Measurements from ENCODE around the gene EHD2.
"Not testable (repeated sequence)": the region's sequence is repeated elsewhere in the genome, so short reads cannot be mapped to it uniquely, and the experiment has no call there.

Gene EHD2

DNA sequence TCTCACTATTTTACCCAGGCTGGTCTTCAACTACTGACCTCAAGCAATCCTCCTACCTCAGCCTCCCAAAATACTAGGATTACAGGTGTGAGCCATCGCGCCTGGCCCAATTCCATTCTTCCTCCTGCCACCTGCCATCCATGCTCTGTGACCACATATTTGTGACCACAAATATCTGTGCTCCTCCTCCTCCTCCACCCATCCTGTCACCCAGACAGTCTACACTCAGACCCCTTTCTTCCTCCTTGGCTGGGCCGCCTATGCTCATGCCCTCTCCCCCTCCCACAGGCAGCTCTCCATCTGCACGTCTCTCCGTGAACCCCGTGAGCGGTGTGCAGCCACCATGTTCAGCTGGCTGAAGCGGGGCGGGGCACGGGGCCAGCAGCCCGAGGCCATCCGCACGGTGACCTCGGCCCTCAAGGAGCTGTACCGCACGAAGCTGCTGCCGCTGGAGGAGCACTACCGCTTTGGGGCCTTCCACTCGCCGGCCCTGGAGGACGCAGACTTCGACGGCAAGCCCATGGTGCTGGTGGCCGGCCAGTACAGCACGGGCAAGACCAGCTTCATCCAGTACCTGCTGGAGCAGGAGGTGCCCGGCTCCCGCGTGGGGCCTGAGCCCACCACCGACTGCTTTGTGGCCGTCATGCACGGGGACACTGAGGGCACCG is 3.2 kb downstream of the EHD2 start:
- DNase-seq, result no peak

DNA sequence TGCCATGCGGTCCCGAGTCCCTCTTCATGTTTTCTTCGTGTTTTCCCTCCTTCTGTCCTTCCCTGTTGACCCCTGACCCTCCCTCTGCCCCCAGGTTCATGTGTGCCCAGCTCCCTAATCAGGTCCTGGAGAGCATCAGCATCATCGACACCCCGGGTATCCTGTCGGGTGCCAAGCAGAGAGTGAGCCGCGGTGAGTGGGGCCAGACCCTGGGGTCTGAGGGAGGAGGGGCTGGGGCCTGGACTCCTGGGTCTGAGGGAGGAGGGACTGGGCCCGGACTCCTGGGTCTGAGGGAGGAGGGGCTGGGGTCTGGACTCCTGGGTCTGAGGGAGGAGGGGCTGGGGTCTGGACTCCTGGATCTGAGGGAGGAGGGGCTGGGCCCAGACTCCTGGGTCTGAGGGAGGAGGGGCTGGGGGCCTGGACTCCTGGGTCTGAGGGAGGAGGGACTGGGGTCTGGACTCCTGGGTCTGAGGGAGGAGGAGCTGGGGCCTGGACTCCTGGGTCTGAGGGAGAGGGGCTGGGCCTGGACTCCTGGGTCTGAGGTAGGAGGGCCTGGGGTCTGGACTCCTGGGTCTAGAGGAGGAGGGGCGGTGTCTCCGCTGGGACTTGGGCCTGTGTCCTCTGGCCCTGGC is 5.3 kb downstream of the EHD2 start:
- DNase-seq, result not testable (repeated sequence)

DNA sequence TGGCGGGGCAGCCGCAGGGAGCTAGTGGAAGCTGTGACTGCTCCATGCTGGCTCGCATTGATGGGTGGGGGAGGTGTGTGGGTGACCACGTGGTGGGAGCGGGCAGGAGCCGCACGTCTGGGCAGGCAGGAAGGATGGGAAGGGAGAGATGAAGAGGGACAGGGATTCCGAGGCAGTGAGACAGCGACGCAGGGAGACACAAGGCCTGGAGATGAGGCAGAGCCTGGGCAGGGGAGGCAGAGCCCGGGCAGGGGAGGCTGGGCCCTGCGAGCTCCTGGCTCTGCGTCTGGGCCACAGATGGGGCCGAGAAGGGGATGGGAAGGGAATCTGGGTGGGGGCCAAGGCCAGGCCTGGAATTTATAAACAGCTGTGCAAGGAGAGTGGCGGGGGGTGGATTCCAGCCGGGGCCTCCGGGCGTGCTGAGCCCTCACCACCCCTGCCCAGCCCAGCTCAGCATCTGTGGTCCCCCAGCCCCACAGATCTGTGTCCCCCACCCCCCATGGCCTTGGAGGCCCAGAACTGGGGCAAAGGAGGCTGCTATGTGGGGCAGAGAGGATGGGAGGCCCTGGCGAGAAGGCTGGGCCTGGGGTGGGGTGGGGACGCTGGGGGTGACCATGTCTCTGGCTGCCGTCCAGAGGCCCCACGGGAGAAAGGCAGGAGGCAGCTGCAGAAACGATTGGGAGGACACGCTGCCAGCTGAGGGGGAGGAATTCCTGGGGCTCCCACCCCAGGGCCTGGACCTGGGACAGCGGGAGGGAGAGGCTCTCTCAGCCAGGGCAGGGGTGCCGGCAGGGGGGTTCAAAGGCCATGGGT is 6.0 kb downstream of the EHD2 start:
- DNase-seq, result no peak

DNA sequence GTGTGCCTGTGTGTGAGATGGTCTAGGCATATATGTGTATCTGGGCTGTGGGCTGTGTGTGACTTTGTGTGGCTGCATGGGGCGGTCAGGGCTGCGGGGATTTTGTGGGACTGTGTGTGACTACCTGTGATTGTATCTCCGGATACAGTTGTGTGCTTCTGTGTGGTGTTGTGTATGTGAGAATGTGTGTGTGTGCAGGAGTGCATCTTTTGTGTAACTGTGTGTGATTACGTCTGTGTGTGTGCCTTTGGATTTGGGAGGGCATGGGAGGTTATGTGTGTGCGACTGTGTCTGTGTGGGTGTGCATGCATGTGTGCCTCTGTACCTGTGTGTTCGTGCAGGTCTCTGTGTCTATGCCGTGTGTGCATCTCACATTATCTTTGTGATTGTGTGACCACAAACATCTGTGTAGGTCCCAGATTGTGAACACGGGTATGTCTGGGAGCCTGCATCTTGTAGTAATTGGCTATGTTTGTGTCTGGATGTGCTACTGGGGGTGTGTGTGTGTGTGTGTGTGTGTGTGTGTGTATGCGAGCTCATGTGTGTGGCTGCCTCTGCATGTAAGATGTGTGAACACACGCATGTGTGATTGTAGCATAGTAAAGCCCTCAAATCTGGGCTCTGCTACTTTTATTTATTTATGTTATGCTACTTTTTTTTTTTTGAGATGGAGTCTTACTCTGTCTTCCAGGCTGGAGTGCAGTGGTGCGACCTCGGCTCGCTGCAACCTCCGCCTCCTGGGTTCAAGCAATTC is 7.6 kb downstream of the EHD2 start:
- no peak for DNase-seq

DNA sequence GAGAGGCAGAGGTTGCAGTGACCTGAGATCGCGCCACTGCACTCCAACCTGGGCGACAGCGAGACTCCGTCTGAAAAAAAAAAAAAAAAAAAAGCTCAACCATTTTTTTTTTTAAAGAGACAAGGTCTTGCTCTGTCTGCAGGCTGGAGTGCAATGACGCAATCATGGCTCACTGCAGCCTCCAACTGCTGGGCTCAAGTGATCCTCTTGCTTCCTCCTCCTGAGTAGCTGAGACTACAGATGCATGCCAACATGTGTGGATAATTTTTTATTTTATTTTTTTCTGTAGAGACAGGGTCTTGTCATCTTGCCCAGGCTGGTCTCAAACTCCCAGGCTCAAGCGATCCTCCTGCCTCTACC is 10.3 kb downstream of the EHD2 start:
- peak in 1 of 2 donors; percentile 50 for DNase-seq

DNA sequence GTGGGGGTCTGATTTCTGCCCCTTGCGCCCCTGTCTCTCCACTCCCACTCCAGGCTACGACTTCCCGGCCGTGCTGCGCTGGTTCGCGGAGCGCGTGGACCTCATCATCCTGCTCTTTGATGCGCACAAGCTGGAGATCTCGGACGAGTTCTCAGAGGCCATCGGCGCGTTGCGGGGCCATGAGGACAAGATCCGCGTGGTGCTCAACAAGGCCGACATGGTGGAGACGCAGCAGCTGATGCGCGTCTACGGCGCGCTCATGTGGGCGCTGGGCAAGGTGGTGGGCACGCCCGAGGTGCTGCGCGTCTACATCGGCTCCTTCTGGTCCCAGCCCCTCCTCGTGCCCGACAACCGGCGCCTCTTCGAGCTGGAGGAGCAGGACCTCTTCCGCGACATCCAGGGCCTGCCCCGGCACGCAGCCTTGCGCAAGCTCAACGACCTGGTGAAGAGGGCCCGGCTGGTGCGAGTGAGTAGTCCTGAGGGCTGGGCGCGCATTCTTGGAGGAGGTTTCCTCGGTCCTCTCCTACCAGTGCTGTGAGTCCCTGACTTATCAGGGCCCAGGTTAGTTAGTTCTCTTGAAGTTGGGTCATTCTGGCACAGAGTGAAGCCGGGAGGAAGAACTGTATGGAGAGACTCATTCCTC is 12.7 kb downstream of the EHD2 start:
- no peak for DNase-seq

DNA sequence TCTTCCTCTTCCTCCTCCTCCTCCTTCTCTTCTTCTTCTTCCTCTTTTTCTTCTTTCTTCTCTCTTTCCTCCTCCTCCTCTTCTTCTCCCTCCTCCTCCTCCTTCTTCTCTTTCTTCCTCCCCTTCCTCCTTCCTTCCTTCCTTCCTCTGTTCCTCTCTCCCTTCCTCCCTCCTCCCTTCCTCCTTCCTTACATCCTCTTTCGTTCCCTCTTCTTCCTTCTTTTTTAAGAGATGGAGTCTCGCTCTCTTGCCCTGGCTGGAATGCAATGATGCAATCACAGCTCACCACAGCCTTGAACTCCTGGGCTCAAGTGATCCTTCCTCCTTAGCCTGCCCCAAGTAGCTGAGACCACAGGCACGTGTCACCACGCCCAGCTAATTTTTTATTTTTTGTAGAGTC is 13.2 kb downstream of the EHD2 start:
- DNase-seq, result no peak

DNA sequence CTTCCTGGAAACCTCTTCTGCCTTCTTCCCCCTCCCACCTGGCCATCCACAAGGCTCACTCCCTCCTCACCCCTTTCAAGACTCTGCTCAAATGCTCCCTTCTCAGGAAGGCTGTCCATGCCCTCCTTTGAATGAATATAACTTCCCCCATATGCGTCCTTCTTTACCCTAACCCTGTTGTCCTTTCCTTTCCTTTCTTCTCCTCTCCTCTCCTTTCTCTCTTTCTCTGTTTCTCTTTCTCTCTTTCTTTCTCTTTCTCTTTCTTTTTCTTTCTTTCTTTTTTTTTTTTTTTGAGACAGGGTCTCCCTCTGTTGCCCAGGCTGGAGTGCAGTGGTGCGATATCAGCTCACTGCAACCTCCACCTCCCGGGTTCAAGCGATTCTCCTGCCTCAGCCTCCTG is 15.1 kb downstream of the EHD2 start:
- not testable (repeated sequence) for DNase-seq

DNA sequence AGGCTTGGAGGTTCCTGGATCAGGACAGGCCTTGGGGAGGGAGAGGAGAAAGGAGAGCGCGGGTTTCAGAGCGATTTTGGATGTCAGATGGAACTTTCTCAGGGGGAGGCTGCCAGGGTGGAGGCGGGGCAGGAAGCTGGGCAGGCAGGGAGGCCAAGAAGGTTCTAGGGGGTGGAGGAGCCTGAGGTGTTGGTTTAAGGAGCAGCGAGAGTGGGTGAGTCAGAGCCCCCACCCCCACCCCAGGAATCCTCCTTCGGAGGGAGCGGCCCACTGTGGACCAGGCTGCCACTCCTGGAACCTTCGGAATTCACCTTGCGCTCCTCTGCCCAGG is 16.2 kb downstream of the EHD2 start:
- DNase-seq, result no peak

DNA sequence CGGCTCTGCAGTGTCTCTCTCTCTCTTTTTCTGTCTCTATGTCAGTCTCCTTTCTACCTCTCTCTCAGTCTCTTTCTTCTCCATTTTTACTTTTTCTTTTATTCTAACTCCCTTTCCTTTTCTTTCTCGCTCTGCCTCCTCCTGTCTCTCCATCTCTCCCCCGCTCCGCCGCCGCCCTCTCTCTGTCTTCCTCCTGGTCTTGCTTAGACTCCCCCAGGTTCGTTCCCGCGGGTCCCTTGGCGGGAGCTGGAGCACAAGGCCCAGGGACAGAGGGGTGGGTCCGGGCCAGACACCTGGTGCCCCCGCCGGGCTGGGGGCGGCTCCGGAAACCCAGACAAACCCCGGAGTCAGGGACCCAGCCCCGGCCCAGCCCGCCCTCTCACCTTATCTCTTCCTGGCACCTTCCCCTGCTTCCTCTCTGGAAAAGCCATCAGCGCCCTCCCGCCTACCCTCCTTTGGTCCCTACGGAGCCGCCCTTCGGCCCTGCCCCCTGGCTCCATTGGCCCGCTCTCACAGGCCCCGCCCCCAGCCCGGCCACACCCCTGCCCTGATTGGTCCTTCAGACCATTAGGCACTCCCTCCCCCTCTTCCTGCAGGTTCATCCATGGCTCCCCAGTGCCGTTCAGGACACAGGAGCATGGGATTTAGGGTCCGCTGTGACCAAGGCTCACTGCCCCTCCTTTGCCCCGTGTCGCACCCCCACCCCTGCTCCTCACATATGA is 16.7 kb downstream of the EHD2 start:
- peak; percentile 18 to 21 for DNase-seq

DNA sequence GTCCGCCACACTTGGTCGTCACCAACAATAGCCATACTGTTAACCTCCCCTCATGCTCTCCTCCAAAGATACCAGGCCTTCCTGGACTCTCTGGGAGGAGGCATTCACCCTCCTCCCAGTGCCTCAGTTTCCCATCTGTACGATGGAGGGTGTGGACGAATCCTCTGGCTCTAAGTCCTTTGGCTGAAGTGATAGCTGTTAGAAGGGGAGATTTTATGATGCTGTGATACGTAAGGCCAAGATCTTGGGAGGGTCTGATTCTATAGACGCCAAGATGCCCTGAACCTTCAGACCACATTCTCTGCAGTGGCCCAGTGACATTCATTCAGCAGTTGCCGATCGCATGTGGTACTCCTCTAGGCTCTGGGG is 17.3 kb downstream of the EHD2 start:
- no peak for DNase-seq

DNA sequence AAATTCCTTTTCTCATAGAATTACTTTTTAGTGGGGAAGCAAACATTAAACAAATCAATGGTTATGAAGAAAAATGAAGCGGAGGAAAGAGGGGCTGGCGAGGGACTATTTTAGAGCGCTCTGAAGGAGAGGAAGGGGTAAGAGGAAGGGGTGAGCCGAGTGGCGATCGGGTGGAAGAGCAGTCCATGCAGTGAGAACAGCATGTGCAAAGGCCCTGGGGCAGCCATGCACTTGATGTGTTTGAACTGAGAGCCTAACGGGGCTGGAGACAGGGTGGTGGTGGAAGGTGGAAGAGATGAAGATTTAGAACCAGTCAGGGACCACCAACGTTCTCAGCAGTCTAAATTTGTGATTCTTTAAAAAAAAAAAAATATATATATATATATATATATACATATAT is 17.7 kb downstream of the EHD2 start:
- no peak for DNase-seq

DNA sequence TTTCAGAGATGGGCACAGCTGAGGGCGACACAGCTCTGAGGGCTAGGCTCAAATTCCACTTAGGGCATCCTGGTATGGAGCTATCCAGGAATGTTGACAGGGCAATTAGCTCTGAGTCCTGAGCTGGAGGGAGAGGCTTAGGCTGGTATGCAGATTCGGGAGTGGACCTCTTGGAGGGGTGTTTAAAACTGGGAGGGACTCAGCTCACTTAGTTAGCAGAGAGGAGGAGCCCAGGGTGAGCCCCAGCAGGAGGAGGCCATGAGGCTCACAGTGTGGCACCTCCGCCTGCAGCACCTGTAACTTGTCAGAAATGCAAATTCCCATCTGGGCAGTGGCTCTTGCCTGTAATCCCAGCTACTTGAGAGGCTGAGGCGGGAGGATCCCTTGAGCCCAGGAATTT is 21.9 kb downstream of the EHD2 start:
- DNase-seq, result no peak

DNA sequence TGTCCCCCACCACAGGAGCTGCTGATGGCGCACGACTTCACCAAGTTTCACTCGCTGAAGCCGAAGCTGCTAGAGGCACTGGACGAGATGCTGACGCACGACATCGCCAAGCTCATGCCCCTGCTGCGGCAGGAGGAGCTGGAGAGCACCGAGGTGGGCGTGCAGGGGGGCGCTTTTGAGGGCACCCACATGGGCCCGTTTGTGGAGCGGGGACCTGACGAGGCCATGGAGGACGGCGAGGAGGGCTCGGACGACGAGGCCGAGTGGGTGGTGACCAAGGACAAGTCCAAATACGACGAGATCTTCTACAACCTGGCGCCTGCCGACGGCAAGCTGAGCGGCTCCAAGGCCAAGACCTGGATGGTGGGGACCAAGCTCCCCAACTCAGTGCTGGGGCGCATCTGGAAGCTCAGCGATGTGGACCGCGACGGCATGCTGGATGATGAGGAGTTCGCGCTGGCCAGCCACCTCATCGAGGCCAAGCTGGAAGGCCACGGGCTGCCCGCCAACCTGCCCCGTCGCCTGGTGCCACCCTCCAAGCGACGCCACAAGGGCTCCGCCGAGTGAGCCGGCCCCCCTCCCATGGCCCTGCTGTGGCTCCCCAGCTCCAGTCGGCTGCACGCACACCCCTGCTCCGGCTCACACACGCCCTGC is 27.8 kb downstream of the EHD2 start:
- DNase-seq, result no peak

DNA sequence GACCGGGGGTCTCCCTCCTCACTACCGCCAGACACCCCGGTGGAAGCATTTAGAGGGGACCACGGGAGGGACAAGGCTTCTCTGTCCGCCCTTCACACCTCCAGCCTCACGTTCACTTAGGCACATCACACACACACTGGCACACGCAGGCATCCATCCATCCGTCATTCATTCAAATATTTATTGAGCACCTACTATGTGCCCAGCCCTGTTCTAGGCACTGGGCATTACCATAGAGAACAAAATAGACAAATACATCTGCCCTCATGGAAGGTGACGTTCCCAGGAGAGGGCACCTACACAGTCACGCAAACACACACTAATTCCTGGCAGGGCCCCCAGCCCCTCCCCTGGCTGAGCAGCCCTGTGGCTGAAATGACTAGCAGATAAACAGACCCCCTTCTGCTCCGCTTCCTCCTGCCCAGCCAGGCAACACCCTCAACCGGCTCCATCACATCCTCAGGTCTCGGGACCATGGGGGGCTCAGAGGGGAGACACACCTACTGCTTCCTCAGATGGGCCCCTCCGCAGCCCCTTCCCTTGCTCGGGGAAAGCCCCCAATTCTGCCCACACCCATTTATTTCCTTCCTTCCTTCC is 28.4 kb downstream of the EHD2 start:
- DNase-seq, result no peak

DNA sequence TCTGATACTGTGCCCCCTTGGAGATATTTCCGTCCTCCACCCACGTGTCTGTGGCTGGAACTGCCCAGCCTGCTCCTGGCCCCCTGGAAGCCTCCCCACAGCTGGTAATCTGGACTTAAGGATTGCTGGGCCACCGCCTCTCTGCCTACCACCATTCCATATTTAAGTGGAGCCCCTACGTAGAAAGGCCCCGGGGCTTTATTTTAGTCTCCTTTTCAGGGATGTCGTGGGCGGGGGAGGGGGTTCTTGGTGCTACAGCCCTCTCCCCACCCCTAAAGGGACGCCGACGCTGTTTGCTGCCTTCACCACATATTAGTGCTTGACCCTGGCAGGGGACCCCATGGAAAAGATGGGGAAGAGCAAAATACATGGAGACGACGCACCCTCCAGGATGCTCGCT is 29.4 kb downstream of the EHD2 start:
- DNase-seq, result no peak

DNA sequence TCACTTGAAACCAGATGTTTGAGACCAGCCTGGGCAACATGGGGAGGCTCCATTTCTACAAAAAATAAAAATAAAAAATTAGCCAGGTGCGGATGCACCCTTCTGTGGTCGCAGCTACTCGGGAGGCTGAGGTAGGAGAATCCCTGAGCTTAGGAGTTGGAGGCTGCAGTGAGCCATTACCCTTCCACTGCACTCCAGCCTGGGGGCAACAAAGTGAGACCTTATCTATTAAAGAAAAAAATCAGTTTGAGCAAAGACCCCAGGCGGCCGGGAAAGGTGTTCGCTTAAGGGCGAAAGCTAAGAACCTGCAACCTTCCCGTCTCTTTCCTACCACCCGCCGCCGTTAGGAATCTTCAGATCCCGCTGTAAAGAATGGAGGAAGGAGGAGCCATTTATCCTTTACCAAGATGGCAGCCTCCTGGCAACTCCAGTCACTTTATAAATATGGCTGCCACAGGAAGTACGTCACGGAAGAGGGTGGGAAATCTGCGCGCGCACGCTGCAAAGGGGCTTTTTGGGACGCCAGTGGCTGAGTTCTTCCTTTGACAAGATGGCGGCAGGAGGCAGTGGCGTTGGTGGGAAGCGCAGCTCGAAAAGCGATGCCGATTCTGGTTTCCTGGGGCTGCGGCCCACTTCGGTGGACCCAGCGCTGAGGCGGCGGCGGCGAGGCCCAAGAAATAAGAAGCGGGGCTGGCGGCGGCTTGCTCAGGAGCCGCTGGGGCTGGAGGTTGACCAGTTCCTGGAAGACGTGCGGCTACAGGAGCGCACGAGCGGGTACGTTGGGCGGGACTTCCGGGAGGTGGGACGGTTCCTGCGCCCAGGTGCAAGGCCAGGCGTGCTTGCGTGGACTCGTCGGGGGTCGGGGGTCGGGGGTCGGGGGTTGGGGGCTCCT is 32.0 kb downstream of the EHD2 start, which contains the start of gene NOP53:
TSS of gene NOP53 (plus strand) at position 537 of the 892 bp plus-strand sequence. CDS start at position 551, 14 bp downstream.
- DNase-seq, result peak; percentile 97 to 98

DNA sequence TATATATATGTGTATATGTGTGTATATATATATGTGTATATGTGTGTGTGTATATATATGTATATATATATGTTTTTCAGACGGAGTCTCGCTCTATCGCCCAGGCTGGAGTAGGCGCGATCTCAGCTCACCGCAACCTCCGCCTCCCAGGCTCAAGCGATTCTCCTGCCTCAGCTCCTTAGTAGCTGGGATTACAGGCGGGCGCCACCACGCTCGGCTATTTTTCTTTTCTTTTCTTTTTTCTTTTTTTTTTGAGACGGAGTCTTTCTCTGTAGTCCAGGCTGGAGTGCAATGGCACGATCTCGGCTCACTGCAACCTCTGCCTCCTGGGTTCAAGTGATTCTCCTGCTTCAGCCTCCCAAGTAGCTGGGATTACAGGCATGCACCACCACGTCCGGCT is 32.9 kb downstream of the EHD2 start:
- DNase-seq, result not testable (repeated sequence)

DNA sequence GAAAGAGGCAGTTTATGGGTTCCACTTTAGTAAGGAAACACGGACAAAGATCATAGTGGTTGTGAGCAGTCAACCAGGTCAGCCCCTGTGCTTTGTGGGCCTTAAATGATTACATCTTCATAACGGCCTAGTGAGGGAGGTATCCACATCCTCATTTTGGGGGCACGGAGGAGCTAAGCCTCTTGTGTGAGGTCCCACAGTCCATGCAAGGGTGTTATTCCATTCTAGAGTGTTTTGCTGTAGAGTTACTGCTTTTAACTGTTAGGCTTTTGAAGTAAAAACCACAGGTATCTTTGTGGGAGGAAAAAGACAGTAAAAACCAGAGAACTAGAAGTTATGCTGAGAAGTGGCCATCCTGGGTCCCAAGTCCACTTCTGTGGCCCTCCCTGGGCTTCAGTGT is 36.1 kb downstream of the EHD2 start:
- no peak for DNase-seq

DNA sequence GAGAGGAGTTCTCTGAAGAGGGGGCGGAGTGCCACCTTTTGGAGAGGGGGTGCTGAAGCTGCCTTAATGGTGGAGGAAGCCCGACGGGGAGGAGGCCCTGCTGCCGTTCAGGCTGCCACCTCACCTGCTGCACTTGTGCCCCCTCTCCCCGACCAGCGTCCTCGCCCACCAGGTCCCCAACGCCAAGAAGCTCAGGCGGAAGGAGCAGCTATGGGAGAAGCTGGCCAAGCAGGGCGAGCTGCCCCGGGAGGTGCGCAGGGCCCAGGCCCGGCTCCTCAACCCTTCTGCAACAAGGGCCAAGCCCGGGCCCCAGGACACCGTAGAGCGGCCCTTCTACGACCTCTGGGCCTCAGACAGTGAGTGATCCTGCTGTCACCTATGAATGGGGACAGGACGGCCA is 37.5 kb downstream of the EHD2 start:
- DNase-seq, result no peak
